ENCODE measurements around the gene LONP2.
"Not testable (repeated sequence)": the region's sequence is repeated elsewhere in the genome, so short reads cannot be mapped to it uniquely, and the experiment has no call there.

Gene LONP2

DNA sequence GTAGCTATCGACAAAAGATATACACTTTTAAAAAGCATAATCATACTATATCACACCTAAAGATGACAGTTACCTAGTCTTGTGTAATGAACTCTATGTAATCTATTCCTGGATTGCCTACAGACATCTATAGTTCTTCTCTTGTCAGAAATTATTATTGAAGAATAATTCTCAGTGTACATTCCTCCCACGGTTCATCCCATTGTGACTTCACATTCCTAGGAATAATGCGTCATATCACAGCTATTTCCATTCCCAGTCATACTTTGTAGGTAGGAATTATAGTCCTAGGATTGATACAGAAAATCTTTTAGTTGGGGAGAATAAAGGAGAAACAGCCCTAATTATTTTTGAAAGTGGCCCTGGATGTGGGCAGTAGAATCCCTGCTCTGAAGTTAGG lies 47.2 kb downstream of the LONP2 start:
- no peak for DNase-seq (ENCODE audit: low read depth)

- DNase-seq (ENCODE audit: low read depth): no peak
Measured at GRCh38 chr16:48291754-48292153, 47.7 kb downstream of the LONP2 start.

DNA sequence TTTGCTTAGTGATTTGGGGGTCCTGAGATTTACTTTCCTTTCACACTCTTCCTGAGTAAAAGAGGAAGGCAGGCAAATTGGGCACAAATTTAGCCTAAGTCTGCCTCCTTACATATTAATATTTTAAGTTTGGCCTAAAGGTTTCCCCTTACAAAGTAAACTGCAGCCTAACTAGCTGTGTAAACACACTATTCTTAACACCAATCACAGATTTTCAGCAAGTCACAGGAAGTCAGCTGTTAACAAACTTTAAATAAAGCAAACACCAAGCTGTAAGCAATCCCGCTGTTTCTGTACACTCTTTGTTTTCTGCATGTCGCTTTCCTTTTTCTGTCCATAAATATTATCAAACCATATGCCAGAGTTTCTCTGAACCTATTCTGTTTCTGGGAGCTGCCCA lies 48.4 kb downstream of the LONP2 start:
- no peak for DNase-seq (ENCODE audit: low read depth)

GRCh38 chr16:48294724-48295123 lies 50.6 kb downstream of the LONP2 start:
- no peak for DNase-seq (ENCODE audit: low read depth)

GRCh38 chr16:48295488-48296281 lies 51.6 kb downstream of the LONP2 start:
- DNase-seq (ENCODE audit: low read depth): no peak

DNA sequence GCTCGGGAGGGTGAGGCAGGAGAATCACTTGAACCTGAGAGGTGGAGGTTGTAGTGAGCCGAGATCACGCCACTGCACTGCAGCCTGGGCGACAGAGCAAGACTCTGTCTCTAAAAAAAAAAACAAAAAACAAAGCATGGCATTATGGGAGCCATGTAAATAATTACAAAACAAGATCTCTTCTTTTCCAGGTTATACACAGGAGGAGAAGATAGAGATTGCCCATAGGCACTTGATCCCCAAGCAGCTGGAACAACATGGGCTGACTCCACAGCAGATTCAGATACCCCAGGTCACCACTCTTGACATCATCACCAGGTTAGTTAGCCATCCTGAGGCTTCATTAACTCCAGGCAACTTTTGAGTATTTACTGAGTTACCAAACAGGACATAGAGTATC lies 55.4 kb downstream of the LONP2 start:
- no peak for DNase-seq (ENCODE audit: low read depth)

- no peak for DNase-seq (ENCODE audit: low read depth)
Measured at GRCh38 chr16:48300391-48300856, 56.3 kb downstream of the LONP2 start.

DNA sequence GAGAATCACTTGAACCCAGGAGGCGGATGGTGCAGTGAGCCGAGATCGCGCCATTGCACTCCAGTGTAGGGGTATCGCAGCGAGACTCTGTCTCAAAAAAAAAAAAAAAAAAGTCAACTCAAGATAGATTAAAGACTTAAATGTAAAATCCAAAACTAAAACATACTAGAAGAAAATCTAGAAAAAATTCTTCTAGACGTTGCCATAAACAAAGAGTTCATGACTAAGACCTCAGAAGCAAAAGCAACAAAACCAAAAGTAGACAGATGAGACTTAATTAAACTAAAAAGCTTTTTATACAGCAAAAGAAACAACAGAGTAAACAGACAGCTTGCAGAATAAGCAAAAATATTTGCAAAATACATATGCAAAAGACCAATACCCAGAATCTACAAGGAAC lies 64.4 kb downstream of the LONP2 start:
- DNase-seq (ENCODE audit: low read depth): no peak

DNA sequence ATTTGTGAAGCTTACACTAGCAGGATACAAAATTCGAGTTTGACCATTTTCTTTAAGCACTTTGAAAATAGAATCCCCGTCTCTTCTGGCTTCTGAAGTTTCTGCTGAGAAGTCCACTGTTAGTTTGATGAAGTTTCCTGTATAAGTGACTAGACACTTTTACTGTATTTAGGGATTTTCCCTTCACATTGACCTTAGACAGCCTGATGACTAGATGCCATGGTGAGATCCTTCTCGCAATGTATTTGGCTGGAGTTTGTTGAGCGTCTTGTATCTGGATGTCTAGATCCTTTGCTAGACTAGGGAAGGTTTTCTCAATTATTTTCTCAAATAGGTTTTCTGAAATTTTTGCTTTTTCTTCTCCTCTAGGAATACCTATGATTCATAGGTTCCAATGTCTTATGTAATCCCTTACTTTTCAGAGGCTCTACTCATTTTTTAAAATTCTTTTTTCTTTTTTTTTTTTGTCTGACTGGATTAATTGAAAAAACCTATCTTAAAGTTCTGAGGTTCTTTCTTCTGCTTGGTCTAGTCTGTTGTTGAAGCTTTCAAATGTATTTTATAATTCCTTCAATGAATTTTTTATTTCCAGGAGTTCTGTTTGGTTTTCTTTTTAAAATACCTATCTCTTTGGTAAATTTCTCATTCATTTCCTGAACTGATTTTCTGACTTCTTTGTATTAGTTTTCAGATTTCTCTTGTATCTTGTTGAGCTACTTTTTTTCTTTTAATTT lies 67.0 kb downstream of the LONP2 start:
- DNase-seq (ENCODE audit: low read depth): no peak

- DNase-seq (ENCODE audit: low read depth): not testable (repeated sequence)
Measured at GRCh38 chr16:48313905-48314304, 69.8 kb downstream of the LONP2 start.

GRCh38 chr16:48317026-48317425 lies 72.9 kb downstream of the LONP2 start:
- DNase-seq (ENCODE audit: low read depth): no peak

DNA sequence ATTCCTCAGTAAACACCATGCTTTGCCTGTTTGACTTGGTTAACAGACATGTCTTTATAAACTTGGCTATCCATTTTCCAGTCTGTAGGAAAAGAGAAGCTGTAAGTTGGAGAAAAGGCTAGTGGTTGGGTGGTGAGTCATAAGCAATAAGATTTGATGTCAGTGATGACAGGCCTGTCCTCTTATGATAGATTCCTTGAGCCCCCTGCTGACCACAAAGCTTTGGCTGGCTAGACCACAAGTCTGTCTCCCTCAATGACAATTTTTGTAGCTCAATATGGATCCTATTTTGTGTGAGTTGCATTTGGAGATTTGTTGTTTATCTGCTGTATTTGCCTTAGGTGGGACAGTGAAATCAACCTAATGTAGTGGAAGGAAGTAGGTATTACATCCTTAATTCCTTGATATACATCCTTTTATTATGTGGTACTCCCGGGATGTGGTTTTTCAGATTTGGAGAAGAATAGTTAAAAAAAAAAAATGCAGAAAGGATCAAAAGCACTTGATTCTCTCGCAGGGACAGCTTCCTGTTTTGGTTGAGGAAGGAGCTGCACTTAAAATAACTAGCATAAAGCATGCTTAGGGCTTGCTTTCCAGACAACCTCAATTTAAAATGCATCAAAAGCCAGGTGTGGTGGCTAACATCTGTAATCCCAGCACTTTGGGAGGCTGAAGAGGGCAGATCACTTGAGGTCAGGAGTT lies 73.7 kb downstream of the LONP2 start:
- DNase-seq (ENCODE audit: low read depth): no peak

- DNase-seq (ENCODE audit: low read depth): no peak
Measured at GRCh38 chr16:48318630-48319029, 74.5 kb downstream of the LONP2 start.

GRCh38 chr16:48321317-48322036 lies 77.4 kb downstream of the LONP2 start:
- no peak for DNase-seq (ENCODE audit: low read depth)

DNA sequence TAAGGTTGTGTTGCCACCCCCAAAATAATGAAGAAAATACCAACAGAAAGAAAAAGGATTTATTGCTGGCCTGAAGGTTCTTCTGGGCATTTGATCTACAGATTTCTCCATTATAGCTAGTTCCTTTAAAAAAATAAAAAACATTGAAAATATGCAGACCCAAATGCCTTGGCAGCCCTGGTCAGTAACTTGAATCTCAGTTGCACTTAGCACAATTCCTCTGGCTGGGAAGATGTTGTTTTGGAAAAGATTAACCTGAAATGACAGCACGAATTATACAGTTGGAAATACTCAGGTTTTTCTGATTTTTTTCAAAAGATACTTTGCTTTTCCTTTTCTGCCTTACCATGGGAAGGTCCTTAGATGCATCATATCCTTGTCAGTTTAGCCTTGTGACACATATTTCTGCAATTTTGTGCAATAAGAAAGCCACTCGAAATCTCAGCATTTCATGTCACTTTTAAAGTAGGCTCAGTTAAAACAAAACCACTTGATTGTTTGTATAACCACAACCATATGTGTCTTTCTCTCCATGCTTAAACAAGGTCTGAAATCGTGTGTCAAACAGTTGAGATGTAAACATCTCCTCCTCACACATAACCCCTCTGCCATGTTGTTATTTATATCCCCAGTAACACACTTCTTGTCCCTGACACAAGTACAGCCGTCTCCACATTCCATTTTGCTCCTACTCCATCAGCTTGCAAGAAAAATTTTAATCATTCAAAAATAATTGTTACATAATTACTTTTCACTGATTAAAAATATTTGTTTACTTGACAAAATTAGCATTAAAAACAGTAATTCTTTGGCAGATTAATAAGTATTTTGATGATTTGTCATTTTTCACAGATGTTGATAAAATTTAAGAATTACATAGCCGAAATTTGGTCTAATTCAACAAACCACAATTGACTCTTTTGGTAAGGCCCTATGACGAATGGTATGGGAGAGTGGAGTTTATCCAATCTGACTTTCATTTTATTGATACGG lies 80.0 kb downstream of the LONP2 start:
- DNase-seq (ENCODE audit: low read depth): no peak

GRCh38 chr16:48326915-48327314 lies 82.8 kb downstream of the LONP2 start:
- no peak for DNase-seq (ENCODE audit: low read depth)

DNA sequence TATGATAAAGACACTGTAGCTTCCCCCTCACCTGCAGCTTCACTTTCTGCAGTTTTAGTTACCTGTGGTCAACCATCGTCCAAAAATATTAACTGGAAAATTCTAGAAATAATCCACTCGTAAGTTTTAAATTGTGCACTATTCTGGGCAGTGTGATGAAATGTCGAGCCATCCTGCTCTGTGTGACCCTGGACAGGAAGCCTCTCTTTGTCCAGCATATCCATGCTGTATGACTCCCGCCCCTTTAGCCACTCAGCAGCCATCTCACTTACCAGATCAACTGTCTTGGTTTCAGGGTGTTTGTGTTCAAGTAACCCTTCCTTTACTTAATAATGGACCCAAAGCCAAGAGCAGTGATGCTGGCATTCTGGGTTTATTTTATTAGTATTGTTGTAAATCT lies 85.0 kb downstream of the LONP2 start:
- DNase-seq (ENCODE audit: low read depth): no peak

DNA sequence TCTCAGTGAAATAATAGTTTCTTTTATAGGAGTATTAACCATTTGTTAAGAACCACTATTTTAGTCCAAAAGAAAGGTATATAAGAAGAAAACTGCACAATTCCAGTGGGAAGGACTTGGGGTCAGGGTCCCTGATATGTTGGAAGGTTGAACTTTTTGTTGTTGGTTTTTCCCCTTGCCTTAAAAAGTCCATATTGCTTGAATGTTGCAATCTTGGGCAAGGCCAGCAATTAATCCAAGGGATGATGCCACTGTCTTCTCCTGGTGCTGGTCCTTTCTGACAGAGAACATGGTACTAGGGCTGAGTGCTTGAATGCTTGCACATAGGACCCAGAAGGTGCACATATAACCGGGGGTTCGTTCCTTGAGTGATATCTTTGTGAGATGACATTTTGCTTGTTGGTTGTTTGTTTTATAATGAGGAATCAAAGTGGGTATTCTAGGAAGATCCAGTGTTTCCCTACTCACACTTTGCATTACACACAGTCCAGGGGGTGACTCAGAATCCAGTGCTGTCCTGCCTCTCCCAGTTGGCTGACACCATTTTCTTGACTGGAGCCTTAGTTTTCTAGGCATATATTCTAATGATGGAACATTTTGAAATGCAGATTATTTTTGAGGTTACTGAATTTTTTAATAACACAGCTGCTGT lies 86.2 kb downstream of the LONP2 start:
- DNase-seq (ENCODE audit: low read depth): no peak

GRCh38 chr16:48330841-48331192 lies 86.7 kb downstream of the LONP2 start:
- DNase-seq (ENCODE audit: low read depth): no peak

- DNase-seq (ENCODE audit: low read depth): no peak
Measured at GRCh38 chr16:48332978-48333377, 88.9 kb downstream of the LONP2 start.

GRCh38 chr16:48334325-48334724 lies 90.2 kb downstream of the LONP2 start:
- DNase-seq (ENCODE audit: low read depth): no peak

Data from T-helper 22 cell (primary cell).